GM12878 (cell line): Measurements from ENCODE around the gene DDX4.

Source experiments
- IKZF1 ChIP-seq: fragments of 450-650 bp; conservative IDR thresholded peaks from 2 replicates; pipeline ENCODE4 v1.6.1; 2017; ENCODE audit warnings: antibody characterized with exemption, mild to moderate bottlenecking
- JUNB ChIP-seq: IDR thresholded peaks from 2 replicates; pipeline ENCODE4 v1.6.1; 2016; ENCODE audit warnings: antibody characterized with exemption, mild to moderate bottlenecking
- JUND ChIP-seq: IDR thresholded peaks from 2 replicates; pipeline ENCODE4 v1.6.1; 2012; ENCODE audit warnings: low read depth, mild to moderate bottlenecking, low read length, improper control_type of control experiment, moderate library complexity
- POLR2A ChIP-seq: IDR thresholded peaks from 2 replicates; pipeline ENCODE4 v1.6.1; 2011; ENCODE audit warnings: low read depth, mild to moderate bottlenecking, low read length
- SIN3A ChIP-seq: IDR thresholded peaks from 2 replicates; pipeline ENCODE4 v1.6.1; 2012; ENCODE audit warnings: low read depth, low read length, improper control_type of control experiment
- ZNF274 ChIP-seq: IDR thresholded peaks from one replicate; pipeline ENCODE4 v1.8.0; 2011; ENCODE audit not compliant: insufficient read length, insufficient read depth
- TF ChIP-seq, protein P1 (sequence below), 3 experiments: IDR thresholded peaks in 2 of 3; conservative IDR thresholded peaks in 1 of 3; 2 replicates each; pipeline ENCODE4 v1.5.1; 2011; ENCODE audit warnings: low read depth in 3 of 3, low read length in 3 of 3, mild to moderate bottlenecking in 3 of 3, control low read depth in 2 of 3, moderate library complexity in 2 of 3, inconsistent platforms in 1 of 3, mixed read lengths in 1 of 3; ENCODE audit not compliant: control insufficient read depth in 2 of 3, insufficient read depth in 1 of 3; ENCODE audit errors: extremely low read depth in 1 of 3

DNA sequence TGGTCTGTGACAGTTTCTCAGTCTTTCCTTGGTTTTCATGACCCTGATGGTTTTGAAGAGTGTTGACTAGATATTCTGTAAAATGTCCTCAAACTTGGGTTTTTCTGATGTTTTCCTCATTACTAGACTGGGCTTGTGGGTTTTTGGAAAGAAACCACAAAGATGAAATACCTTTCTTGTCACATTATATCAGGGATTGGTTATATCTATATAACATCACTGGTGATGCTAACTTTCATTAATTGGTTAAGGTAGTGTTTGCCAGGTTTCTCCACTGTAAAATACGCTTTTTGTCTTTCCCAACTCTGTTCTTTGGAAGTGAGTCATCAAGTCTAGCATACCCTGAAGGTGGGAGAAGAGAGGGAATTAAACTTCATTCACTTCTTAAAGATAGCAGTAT lies 110.0 kb downstream of the DDX4 start:
- TF ChIP-seq, protein P1, sequence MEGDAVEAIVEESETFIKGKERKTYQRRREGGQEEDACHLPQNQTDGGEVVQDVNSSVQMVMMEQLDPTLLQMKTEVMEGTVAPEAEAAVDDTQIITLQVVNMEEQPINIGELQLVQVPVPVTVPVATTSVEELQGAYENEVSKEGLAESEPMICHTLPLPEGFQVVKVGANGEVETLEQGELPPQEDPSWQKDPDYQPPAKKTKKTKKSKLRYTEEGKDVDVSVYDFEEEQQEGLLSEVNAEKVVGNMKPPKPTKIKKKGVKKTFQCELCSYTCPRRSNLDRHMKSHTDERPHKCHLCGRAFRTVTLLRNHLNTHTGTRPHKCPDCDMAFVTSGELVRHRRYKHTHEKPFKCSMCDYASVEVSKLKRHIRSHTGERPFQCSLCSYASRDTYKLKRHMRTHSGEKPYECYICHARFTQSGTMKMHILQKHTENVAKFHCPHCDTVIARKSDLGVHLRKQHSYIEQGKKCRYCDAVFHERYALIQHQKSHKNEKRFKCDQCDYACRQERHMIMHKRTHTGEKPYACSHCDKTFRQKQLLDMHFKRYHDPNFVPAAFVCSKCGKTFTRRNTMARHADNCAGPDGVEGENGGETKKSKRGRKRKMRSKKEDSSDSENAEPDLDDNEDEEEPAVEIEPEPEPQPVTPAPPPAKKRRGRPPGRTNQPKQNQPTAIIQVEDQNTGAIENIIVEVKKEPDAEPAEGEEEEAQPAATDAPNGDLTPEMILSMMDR (IDR thresholded peaks at IDR 0.05 in 2 of 3, conservative IDR thresholded peaks at IDR 0.05 in 1 of 3; ENCODE audit: control insufficient read depth in 2 of 3, extremely low read depth in 1 of 3, insufficient read depth in 1 of 3, low read depth in 3 of 3, low read length in 3 of 3), result no peak
- TF ChIP-seq POLR2A (no peak), JUNB (no peak), JUND (no peak), IKZF1 (no peak), ZNF274 (no peak), SIN3A (no peak)
